ENCODE data around the gene BRAT1.
"Not testable (repeated sequence)": the region's sequence is repeated elsewhere in the genome, so short reads cannot be mapped to it uniquely, and the experiment has no call there.

The BRAT1 gene

GRCh38 chr7:2594599-2594998 is 39.3 kb upstream of the BRAT1 start:
- Histone ChIP-seq H2AFZ (ENCODE audit: low read length) (no peak overlapping the region), H4K20me1 (ENCODE audit: insufficient read depth, low read length) (no peaks in the 10 kb centered on the region), H3K9ac (ENCODE audit: low read length) (no peak overlapping the region), H3K9me2 (replicated peaks; ENCODE audit: insufficient read depth, low read length) (no peaks in the 10 kb centered on the region), H3F3A (ENCODE audit: insufficient read depth, low read length) (no peaks in the 10 kb centered on the region), H3K4me1 (ENCODE audit: low read length) (no peaks in the 10 kb centered on the region), H3K27ac (ENCODE audit: low read length) (no peak overlapping the region), H3K27me3 (replicated peaks; ENCODE audit: insufficient read depth, low read length) (no peaks in the 10 kb centered on the region), H3K36me3 (replicated peaks; ENCODE audit: insufficient read depth, low read length) (no peaks in the 10 kb centered on the region), H3K79me2 (ENCODE audit: low read length) (no peaks in the 10 kb centered on the region), H3K9me3 (replicated peaks; ENCODE audit: insufficient read depth, low read length) (no peaks in the 10 kb centered on the region), H3K4me3 (ENCODE audit: low read length) (no peak overlapping the region), H3K4me2 (ENCODE audit: low read depth, low read length) (no peak overlapping the region)
- TF ChIP-seq CTCF (IDR thresholded peaks at IDR 0.05; ENCODE audit: low read length) (no peak), EZH2phosphoT487 (IDR thresholded peaks at IDR 0.05; ENCODE audit: low read length) (no peak), EZH2 (optimal IDR thresholded peaks at IDR 0.05; ENCODE audit: low read depth, low read length) (no peak)
- no peak for DNase-seq

DNA sequence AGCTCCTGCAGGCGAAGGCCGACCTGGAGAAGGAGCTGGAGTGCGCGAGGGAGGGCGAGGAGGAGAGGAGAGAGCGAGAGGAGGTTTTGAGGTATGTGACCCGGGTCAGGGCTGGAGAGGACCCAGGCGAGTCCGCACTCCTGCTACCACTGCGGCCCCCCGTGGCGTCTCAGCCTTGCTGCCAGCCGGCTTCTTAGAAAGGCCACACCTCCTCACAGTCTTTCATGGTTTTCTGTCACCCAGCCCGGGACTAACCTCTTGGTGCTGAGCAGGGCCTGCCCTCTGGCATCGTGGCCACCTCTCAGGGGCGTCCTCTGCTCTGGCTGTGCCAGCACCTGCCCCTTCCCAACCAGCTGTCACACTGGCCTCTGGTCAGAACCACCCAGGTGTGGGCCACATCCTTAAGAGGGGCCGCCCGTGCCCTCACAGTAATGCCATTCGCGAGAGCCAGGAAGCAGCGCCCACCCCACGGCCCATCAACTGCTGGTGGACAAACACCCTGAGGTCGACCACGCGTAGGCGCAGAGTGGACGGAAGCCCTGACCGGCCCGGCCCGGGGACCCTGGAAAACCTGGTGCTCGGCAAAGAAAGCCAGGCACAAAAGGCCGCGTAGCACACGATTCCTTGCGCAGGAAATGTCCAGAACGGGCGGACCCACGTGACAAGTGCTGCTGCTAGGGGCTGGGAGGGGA is 37.9 kb upstream of the BRAT1 start:
- H3K4me2 ChIP-seq (ENCODE audit: low read depth, low read length): no peak overlapping the region

DNA sequence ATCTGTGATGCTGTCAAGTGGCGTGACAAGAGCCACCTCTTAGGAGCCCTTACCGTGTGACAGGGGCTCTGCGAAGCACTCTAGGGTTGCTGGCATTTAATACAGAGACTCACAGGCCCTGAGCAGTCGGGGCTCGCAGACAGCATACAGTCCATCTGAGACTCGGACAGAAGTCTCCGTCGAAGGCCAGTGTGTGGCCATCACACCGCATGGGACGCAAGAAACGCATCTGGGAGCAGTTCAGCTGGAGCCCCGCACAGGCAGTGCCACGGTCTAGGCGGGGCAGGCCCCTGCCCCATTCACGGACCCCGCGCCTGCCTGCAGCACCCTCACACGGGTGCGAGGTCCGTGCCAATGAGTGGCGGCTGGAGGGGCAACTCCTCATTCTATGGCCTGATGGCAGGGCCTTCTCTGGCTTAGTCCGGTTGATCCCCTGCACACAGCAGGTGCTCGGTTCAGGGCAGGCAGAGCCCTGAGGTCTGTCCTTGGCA is 37.1 kb upstream of the BRAT1 start:
- TF ChIP-seq CTCF (IDR thresholded peaks at IDR 0.05; ENCODE audit: low read length): no peak
- TF ChIP-seq EZH2phosphoT487 (IDR thresholded peaks at IDR 0.05; ENCODE audit: low read length): no peak
- TF ChIP-seq EZH2 (optimal IDR thresholded peaks at IDR 0.05; ENCODE audit: low read depth, low read length): no peak
- no peak overlapping the region for H3K4me2 ChIP-seq (ENCODE audit: low read depth, low read length)

More for the DNA sequence above, 37.9 kb upstream of the BRAT1 start:
- no peaks in the 10 kb centered on the region for H3K79me2 ChIP-seq (ENCODE audit: low read length)
- H4K20me1 ChIP-seq (ENCODE audit: insufficient read depth, low read length): no peaks in the 10 kb centered on the region
- H3K27me3 ChIP-seq (replicated peaks; ENCODE audit: insufficient read depth, low read length): no peaks in the 10 kb centered on the region
- no peaks in the 10 kb centered on the region for H3K9me3 ChIP-seq (replicated peaks; ENCODE audit: insufficient read depth, low read length)
- no peak for DNase-seq
- no peak overlapping the region for H3K4me3 ChIP-seq (ENCODE audit: low read length)
- no peak overlapping the region for H3K9ac ChIP-seq (ENCODE audit: low read length)
- H3F3A ChIP-seq (ENCODE audit: insufficient read depth, low read length): no peaks in the 10 kb centered on the region
- no peak overlapping the region for H2AFZ ChIP-seq (ENCODE audit: low read length)
- no peaks in the 10 kb centered on the region for H3K4me1 ChIP-seq (ENCODE audit: low read length)
- TF ChIP-seq EZH2phosphoT487 (IDR thresholded peaks at IDR 0.05; ENCODE audit: low read length) (no peak), EZH2 (optimal IDR thresholded peaks at IDR 0.05; ENCODE audit: low read depth, low read length) (no peak), CTCF (IDR thresholded peaks at IDR 0.05; ENCODE audit: low read length) (no peak)
- no peaks in the 10 kb centered on the region for H3K36me3 ChIP-seq (replicated peaks; ENCODE audit: insufficient read depth, low read length)
- no peaks in the 10 kb centered on the region for H3K9me2 ChIP-seq (replicated peaks; ENCODE audit: insufficient read depth, low read length)
- H3K27ac ChIP-seq (ENCODE audit: low read length): no peak overlapping the region

GRCh38 chr7:2589941-2590340 is 34.6 kb upstream of the BRAT1 start:
- H3K9me2 ChIP-seq (replicated peaks; ENCODE audit: insufficient read depth, low read length); H2AFZ ChIP-seq (ENCODE audit: low read length); H3F3A ChIP-seq (ENCODE audit: insufficient read depth, low read length); H3K4me3 ChIP-seq (ENCODE audit: low read length); H3K27ac ChIP-seq (ENCODE audit: low read length); H3K79me2 ChIP-seq (ENCODE audit: low read length); DNase-seq; H3K27me3 ChIP-seq (replicated peaks; ENCODE audit: insufficient read depth, low read length); H4K20me1 ChIP-seq (ENCODE audit: insufficient read depth, low read length); H3K4me1 ChIP-seq (ENCODE audit: low read length); H3K9me3 ChIP-seq (replicated peaks; ENCODE audit: insufficient read depth, low read length); H3K36me3 ChIP-seq (replicated peaks; ENCODE audit: insufficient read depth, low read length); H3K9ac ChIP-seq (ENCODE audit: low read length); H3K4me2 ChIP-seq (ENCODE audit: low read depth, low read length): not testable (repeated sequence)

More for the DNA sequence above, 37.1 kb upstream of the BRAT1 start:
- H4K20me1 ChIP-seq (ENCODE audit: insufficient read depth, low read length): no peaks in the 10 kb centered on the region
- no peaks in the 10 kb centered on the region for H3K27me3 ChIP-seq (replicated peaks; ENCODE audit: insufficient read depth, low read length)
- H3K4me3 ChIP-seq (ENCODE audit: low read length): no peak overlapping the region
- no peak for DNase-seq
- no peaks in the 10 kb centered on the region for H3K4me1 ChIP-seq (ENCODE audit: low read length)
- H3K79me2 ChIP-seq (ENCODE audit: low read length): no peaks in the 10 kb centered on the region
- no peaks in the 10 kb centered on the region for H3K36me3 ChIP-seq (replicated peaks; ENCODE audit: insufficient read depth, low read length)
- no peak overlapping the region for H2AFZ ChIP-seq (ENCODE audit: low read length)
- no peaks in the 10 kb centered on the region for H3K9me3 ChIP-seq (replicated peaks; ENCODE audit: insufficient read depth, low read length)
- H3F3A ChIP-seq (ENCODE audit: insufficient read depth, low read length): no peaks in the 10 kb centered on the region
- H3K27ac ChIP-seq (ENCODE audit: low read length): no peak overlapping the region
- H3K9ac ChIP-seq (ENCODE audit: low read length): no peak overlapping the region
- H3K9me2 ChIP-seq (replicated peaks; ENCODE audit: insufficient read depth, low read length): no peaks in the 10 kb centered on the region
